ENCODE results near the gene CYP2C19. TPM values are rescaled to one million over a fixed set of nuclear protein-coding genes. Genes with fewer than 3 reads are reported as not detected.

Gene CYP2C19
- total and polyA plus RNA-seq, 7 experiments from 2014 or later, result not detected

GRCh38 chr10:94902080-94902479 lies 139.6 kb downstream of the CYP2C19 start:
- no peak for ATAC-seq
- Histone ChIP-seq H3K27ac (ENCODE audit: low read depth, low read length) (no peak overlapping the region), H3K4me1 (ENCODE audit: control insufficient read depth in 2 of 2, insufficient read depth in 2 of 2, low read length in 2 of 2) (no peaks in the 10 kb centered on the region), H3K27me3 (ENCODE audit: control insufficient read depth in 2 of 2, insufficient read depth in 2 of 2, low read length in 2 of 2) (no peaks in the 10 kb centered on the region), H3K36me3 (ENCODE audit: control insufficient read depth in 2 of 3, insufficient read depth in 3 of 3, low read length in 3 of 3) (no peaks in the 10 kb centered on the region), H3K9me3 (ENCODE audit: control insufficient read depth in 2 of 3, low read length in 3 of 3) (no peaks in the 10 kb centered on the region), H3K4me3 (ENCODE audit: low read length) (no peak overlapping the region)
- Mint-ChIP-seq H3K9me3 (peaks cover 0 to 10% (median 5%) of the 10 kb centered on the region in 11 donors), H3K36me3 (no peaks in the 10 kb centered on the region), H3K27ac (no peak overlapping the region), H3K4me3 (no peak overlapping the region), H3K27me3 (peaks cover 0 to 4% (median 0%) of the 10 kb centered on the region in 5 donors), H3K4me1 (no peaks in the 10 kb centered on the region)
- DNase-seq, result no peak
- ChIA-PET POLR2A (no interaction called here), CTCF (no interaction called here)
- intact Hi-C loops (cut with micrococcal nuclease), result no loop called here

GRCh38 chr10:94902570-94902969 lies 140.1 kb downstream of the CYP2C19 start:
- H3K27me3 Mint-ChIP-seq, result peaks cover 0 to 4% (median 0%) of the 10 kb centered on the region in 5 donors
- intact Hi-C loops (cut with micrococcal nuclease), result no loop called here
- H3K27ac ChIP-seq (ENCODE audit: low read depth, low read length), result no peak overlapping the region
- H3K4me1 ChIP-seq (ENCODE audit: control insufficient read depth in 2 of 2, insufficient read depth in 2 of 2, low read length in 2 of 2), result no peaks in the 10 kb centered on the region
- ChIA-PET POLR2A (no interaction called here), CTCF (no interaction called here)
- ATAC-seq, result no peak
- H3K9me3 Mint-ChIP-seq, result peaks cover 0 to 10% (median 4%) of the 10 kb centered on the region in 11 donors
- no peaks in the 10 kb centered on the region for H3K36me3 Mint-ChIP-seq
- no peaks in the 10 kb centered on the region for H3K9me3 ChIP-seq (ENCODE audit: control insufficient read depth in 2 of 3, low read length in 3 of 3)
- no peak overlapping the region for H3K4me3 ChIP-seq (ENCODE audit: low read length)
- H3K4me1 Mint-ChIP-seq, result no peaks in the 10 kb centered on the region
- H3K27ac Mint-ChIP-seq, result no peak overlapping the region
- H3K36me3 ChIP-seq (ENCODE audit: control insufficient read depth in 2 of 3, insufficient read depth in 3 of 3, low read length in 3 of 3), result no peaks in the 10 kb centered on the region
- DNase-seq, result no peak
- H3K4me3 Mint-ChIP-seq, result no peak overlapping the region
- H3K27me3 ChIP-seq (ENCODE audit: control insufficient read depth in 2 of 2, insufficient read depth in 2 of 2, low read length in 2 of 2), result no peaks in the 10 kb centered on the region

Other genes starting within 250 kb of the CYP2C19 start
- gene HELLS, start 216.9 kb upstream of the CYP2C19 start, total RNA-seq, result 100 to 1,000 TPM in 1 of 5 experiments, 1 to 10 TPM in 4; 5.4 to 107 (median 7.4) TPM
- gene HELLS, start 216.9 kb upstream of the CYP2C19 start, polyA plus RNA-seq, result 1 to 10 TPM; 2.7 to 7.5 TPM
- gene CYP2C18, start 79.0 kb upstream of the CYP2C19 start, total RNA-seq, result not detected
- gene CYP2C18, start 79.0 kb upstream of the CYP2C19 start, polyA plus RNA-seq, result not detected
- gene CYP2C9, start 176.0 kb downstream of the CYP2C19 start, total RNA-seq, result not detected
- not detected for gene CYP2C9, start 176.0 kb downstream of the CYP2C19 start, polyA plus RNA-seq